HAP-1 (cell line): ENCODE results near the gene STRA8.

ENCODE experiments used
- DNase-seq, 2 experiments: peaks; one replicate each; pipeline ENCODE4 v3.0.0-alpha.2; 2016 to 2020; ENCODE audit warnings: low spot score in 2 of 2
- H3K27me3 ChIP-seq: fragments of 250-450 bp; sonication (Bioruptor Pico); 2 replicates; pipeline ENCODE4 v1.5.1; 2020; ENCODE audit warnings: low read depth, mild to moderate bottlenecking, moderate library complexity
- H3K36me3 ChIP-seq: fragments of 250-450 bp; sonication (Bioruptor Pico); replicated peaks from 2 replicates; pipeline ENCODE4 v1.5.1; 2020; ENCODE audit warnings: mild to moderate bottlenecking
- H3K4me1 ChIP-seq: fragments of 250-450 bp; sonication (Bioruptor Pico); 2 replicates; pipeline ENCODE4 v1.5.1; 2020; ENCODE audit warnings: mild to moderate bottlenecking
- H3K4me3 ChIP-seq: fragments of 250-450 bp; sonication (Bioruptor Pico); 2 replicates; pipeline ENCODE4 v1.5.1; 2020; ENCODE audit warnings: mild to moderate bottlenecking, moderate library complexity
- H3K9me3 ChIP-seq: fragments of 250-450 bp; sonication (Bioruptor Pico); 2 replicates; pipeline ENCODE4 v1.5.1; 2020; ENCODE audit warnings: mild to moderate bottlenecking, moderate library complexity
- in situ Hi-C: fragments of 300-500 bp; cut with MboI; formaldehyde crosslinking; loops from 3 replicates; pipeline ENCODE4 v1.14.3; 2020; ENCODE audit warnings: low sequenced_read_pairs, inconsistent platforms, mixed read lengths

Gene STRA8

GRCh38 chr7:135195968-135196629, 37.5 kb upstream of the STRA8 start:
- Histone ChIP-seq H3K27me3 (no peaks in the 10 kb centered on the region), H3K9me3 (no peaks in the 10 kb centered on the region), H3K4me3 (no peak overlapping the region), H3K36me3 (peaks cover 3% of the 10 kb centered on the region), H3K4me1 (no peaks in the 10 kb centered on the region; the same call in 1 of the 2 replicates)
- in situ Hi-C loops: no loop called here
- no peak for DNase-seq

- no peak for DNase-seq
- in situ Hi-C loops: no loop called here
- Histone ChIP-seq H3K27me3 (no peaks in the 10 kb centered on the region), H3K4me3 (no peak overlapping the region), H3K4me1 (no peaks in the 10 kb centered on the region; the same call in 1 of the 2 replicates), H3K9me3 (no peaks in the 10 kb centered on the region), H3K36me3 (peaks cover 6% of the 10 kb centered on the region)
Measured at GRCh38 chr7:135197343-135197742, 36.3 kb upstream of the STRA8 start.

GRCh38 chr7:135197906-135198655, 35.6 kb upstream of the STRA8 start:
- in situ Hi-C loops: no loop called here

GRCh38 chr7:135199439-135199838, 34.2 kb upstream of the STRA8 start:
- in situ Hi-C loops: no loop called here
- DNase-seq: no peak
- peaks cover 9% of the 10 kb centered on the region for H3K36me3 ChIP-seq

More at GRCh38 chr7:135197906-135198655, 35.6 kb upstream of the STRA8 start:
- Histone ChIP-seq H3K27me3 (no peaks in the 10 kb centered on the region), H3K4me3 (no peak overlapping the region), H3K9me3 (no peaks in the 10 kb centered on the region), H3K36me3 (peaks cover 9% of the 10 kb centered on the region), H3K4me1 (no peaks in the 10 kb centered on the region; the same call in 1 of the 2 replicates)
- no peak for DNase-seq

GRCh38 chr7:135200821-135201331, 32.8 kb upstream of the STRA8 start:
- in situ Hi-C loops: no loop called here
- Histone ChIP-seq H3K27me3 (no peaks in the 10 kb centered on the region), H3K36me3 (peaks cover 9% of the 10 kb centered on the region), H3K4me1 (no peaks in the 10 kb centered on the region; the same call in 1 of the 2 replicates), H3K9me3 (no peaks in the 10 kb centered on the region), H3K4me3 (no peak overlapping the region)
- no peak for DNase-seq

More at GRCh38 chr7:135199439-135199838, 34.2 kb upstream of the STRA8 start:
- Histone ChIP-seq H3K4me3 (no peak overlapping the region), H3K4me1 (no peaks in the 10 kb centered on the region; the same call in 1 of the 2 replicates), H3K27me3 (no peaks in the 10 kb centered on the region), H3K9me3 (no peaks in the 10 kb centered on the region)

- in situ Hi-C loops: no loop called here
- Histone ChIP-seq H3K27me3 (no peaks in the 10 kb centered on the region), H3K4me1 (no peaks in the 10 kb centered on the region; the same call in 1 of the 2 replicates), H3K36me3 (peaks cover 9% of the 10 kb centered on the region), H3K9me3 (no peaks in the 10 kb centered on the region), H3K4me3 (no peak overlapping the region)
- no peak for DNase-seq
Measured at GRCh38 chr7:135201350-135201749, 32.3 kb upstream of the STRA8 start.

GRCh38 chr7:135204341-135204749, 29.3 kb upstream of the STRA8 start:
- no peak for DNase-seq
- Histone ChIP-seq H3K27me3 (no peaks in the 10 kb centered on the region), H3K4me3 (no peak overlapping the region), H3K9me3 (no peaks in the 10 kb centered on the region), H3K4me1 (peaks cover 4% of the 10 kb centered on the region), H3K36me3 (peaks cover 6% of the 10 kb centered on the region; the same call in 1 of the 2 replicates)
- in situ Hi-C loops: no loop called here

GRCh38 chr7:135204876-135205275, 28.8 kb upstream of the STRA8 start:
- no peaks in the 10 kb centered on the region for H3K9me3 ChIP-seq
- peaks cover 4% of the 10 kb centered on the region for H3K4me1 ChIP-seq
- no peak for DNase-seq
- in situ Hi-C loops: no loop called here
- peaks cover 6% of the 10 kb centered on the region; the same call in 1 of the 2 replicates for H3K36me3 ChIP-seq
- H3K27me3 ChIP-seq: no peaks in the 10 kb centered on the region
- H3K4me3 ChIP-seq: no peak overlapping the region

GRCh38 chr7:135205850-135206249, 27.8 kb upstream of the STRA8 start:
- in situ Hi-C loops: no loop called here
- no peak for DNase-seq
- Histone ChIP-seq H3K27me3 (no peaks in the 10 kb centered on the region), H3K36me3 (peaks cover 6% of the 10 kb centered on the region; the same call in 1 of the 2 replicates), H3K4me3 (no peak overlapping the region), H3K9me3 (no peaks in the 10 kb centered on the region), H3K4me1 (peaks cover 4% of the 10 kb centered on the region; the same call in 1 of the 2 replicates)

- Histone ChIP-seq H3K27me3 (no peaks in the 10 kb centered on the region), H3K4me1 (peaks cover 4% of the 10 kb centered on the region; the same call in 1 of the 2 replicates), H3K9me3 (no peaks in the 10 kb centered on the region), H3K36me3 (peaks cover 6% of the 10 kb centered on the region; the same call in 1 of the 2 replicates), H3K4me3 (no peak overlapping the region)
- in situ Hi-C loops: no loop called here
- no peak for DNase-seq
Measured at GRCh38 chr7:135206941-135207391, 26.7 kb upstream of the STRA8 start.

- Histone ChIP-seq H3K4me1 (peaks cover 4% of the 10 kb centered on the region; the same call in 1 of the 2 replicates), H3K4me3 (no peak overlapping the region), H3K9me3 (no peaks in the 10 kb centered on the region), H3K27me3 (no peaks in the 10 kb centered on the region), H3K36me3 (peaks cover 1% of the 10 kb centered on the region; the same call in 1 of the 2 replicates)
- in situ Hi-C loops: no loop called here
- DNase-seq: no peak
Measured at GRCh38 chr7:135207406-135208101, 26.1 kb upstream of the STRA8 start.

- no peak for DNase-seq
- H3K4me1 ChIP-seq: peaks cover 4% of the 10 kb centered on the region; the same call in 1 of the 2 replicates
- no peaks in the 10 kb centered on the region; the same call in 1 of the 2 replicates for H3K36me3 ChIP-seq
Measured at GRCh38 chr7:135208102-135208793, 25.4 kb upstream of the STRA8 start.

More at GRCh38 chr7:135208102-135208793, 25.4 kb upstream of the STRA8 start:
- H3K9me3 ChIP-seq: no peaks in the 10 kb centered on the region
- no peak overlapping the region for H3K4me3 ChIP-seq
- in situ Hi-C loops: no loop called here
- no peaks in the 10 kb centered on the region for H3K27me3 ChIP-seq
